ENCODE data around the gene PAM16.

DNA sequence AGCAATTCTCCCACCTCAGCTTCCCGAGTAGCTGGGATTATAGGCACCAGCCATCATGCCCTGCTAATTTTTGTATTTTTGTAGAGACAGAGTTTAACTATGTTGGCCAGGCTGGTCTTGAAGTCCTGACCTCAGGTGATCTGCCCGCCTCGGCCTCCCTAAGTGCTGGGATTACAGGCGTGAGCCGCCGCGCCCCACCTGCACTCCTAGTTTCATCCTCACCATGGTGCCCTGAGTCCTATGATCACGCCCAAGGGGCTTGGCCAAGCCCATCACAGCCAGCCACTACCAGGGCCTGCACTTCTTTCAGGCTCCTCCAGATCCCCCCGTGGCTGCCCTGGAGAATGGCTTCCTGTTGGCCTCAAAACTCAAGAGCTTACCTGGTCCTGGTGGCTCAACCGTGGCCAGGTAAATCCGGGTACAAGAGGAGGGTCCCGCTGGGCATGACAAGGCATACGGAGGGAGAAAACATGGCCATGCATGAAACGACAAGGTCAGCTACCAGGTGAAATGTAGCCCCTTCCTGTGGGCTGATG lies 57.9 kb downstream of the PAM16 start:
- TF ChIP-seq ZNF274 (IDR thresholded peaks at IDR 0.05; ENCODE audit: low read depth, low read length) (no peak), YY1 (IDR thresholded peaks at IDR 0.05; ENCODE audit: insufficient read depth, insufficient read length) (no peak)

Measured in NT2/D1 (cell line).